Activated CD8-positive, alpha-beta memory T cell treated with anti-CD3 and anti-CD28 coated beads, Interleukin-2, amount 50 U/mL, for 24 hours (primary cell): ENCODE results near the gene KRT86.

Experiments
- DNase-seq: peaks from one replicate; pipeline ENCODE4 v3.0.0-alpha.2; 2020; ENCODE audit errors: extremely low read depth

KRT86 gene

DNA sequence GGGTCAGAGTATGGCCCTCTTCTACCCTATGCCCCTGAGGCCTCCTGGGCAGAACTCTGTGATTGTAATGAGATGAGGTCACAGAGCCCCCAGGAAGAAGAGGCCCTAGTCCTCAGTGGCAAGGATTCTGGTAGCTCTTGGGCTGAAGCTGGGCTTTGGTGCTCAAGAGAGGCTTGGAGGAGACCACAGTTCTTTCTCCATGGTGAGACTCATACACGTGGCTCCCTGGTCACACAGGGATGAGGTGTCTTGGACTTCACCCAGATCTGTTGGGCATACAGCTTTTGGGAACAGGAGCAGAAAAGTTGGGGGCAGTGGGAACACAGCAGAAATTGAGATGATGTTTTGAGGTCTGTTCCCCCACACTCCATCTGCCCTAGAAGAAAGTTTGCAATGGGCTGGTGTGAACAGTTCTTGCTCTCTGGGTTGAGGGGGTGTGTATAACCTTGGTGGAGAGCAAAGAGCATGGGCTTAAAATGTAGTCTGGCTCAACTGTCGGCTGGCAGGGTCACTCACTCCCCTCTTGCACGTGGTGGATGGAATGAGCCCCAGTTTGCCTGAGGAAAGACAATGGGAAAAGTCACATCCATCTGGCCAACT lies at the start of gene KRT86:
Gene KRT86 (plus strand): TSS at position 125 of the 600 bp plus-strand sequence. CDS start 27,272 bp downstream, outside the sequence.
- DNase-seq, result no peak

DNA sequence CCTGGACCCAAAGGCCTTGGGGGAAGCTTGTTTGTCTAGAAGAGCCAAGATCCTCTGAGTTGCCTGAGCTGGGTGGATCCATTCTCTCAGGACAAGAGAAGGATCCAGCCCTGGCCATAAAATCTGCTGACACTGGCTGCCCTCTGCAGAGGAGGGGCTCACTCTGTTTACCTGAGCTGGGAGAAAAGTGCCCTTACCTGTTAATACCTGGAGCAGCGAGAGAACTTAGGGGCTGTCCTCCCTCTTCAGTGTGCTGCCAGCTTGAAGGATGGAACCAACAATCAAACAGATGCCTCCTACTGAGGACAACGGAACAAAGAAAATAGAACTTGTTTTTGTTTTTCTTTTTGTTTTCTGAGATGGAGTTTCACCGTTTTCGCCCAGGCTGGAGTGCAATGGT lies 48.7 kb upstream of the KRT86 start:
- DNase-seq, result no peak

DNA sequence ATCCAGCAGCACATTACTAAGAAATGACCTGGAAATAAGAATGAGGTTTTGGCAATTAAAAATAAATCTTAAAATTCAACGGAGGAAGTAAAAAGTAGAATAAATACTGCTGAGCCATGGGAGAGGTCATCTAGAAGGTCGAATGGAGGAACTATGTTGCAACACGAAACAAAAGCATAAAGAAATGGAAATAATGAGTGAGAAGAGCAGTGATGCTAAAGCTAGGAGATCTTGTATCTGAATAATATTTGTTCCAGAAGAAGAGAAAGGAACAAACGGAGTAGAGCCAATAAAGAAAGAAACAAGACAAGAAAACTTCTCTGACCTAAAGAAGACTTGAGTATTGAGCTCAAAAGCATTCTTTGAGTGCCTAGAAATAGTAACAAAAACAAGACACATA lies 48.0 kb upstream of the KRT86 start:
- DNase-seq, result no peak

DNA sequence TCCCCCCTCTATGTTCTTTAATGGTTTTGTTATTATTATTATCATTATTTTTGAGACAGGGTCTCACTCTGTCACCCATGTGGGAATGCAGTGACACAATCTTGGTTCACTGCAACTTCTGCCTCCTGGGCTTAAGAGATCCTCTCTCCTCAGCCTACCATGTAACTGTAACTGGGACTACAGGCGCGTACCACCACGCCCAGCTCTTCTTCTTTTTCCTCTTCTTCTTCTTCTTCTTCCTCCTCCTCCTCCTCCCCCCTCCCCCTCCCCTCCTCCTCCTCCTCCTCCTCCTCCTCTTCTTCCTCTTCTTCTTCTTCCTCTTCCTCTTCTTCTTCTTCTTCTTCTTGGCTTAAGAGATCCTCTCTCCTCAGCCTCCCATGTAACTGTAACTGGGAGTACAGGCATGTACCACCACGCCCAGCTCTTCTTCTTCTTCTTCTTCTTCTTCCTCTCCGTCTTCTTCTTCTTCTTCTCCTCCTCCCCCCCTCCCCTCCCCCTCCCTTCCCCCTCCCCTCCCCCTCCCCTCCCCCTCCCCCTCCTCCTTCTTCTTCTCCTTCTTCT lies 46.8 kb upstream of the KRT86 start:
- no peak for DNase-seq

DNA sequence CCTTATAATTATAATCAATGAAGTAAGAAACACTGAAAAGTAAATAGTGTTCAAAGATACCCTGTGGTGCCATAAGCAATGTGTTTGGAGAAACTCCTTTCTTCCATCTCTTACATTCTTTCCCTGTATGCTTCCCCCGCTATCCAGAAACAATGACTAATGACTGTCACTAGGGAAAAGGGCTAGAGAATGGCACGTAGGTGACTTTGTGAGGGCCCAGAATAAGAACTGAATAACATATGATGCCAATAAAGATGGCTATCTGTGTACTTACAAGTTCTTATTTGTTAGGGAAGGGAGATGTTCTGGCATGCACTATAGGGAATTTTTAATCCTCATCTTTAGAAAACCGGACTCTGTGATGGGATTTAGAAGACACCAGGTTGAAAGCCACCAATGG lies 46.1 kb upstream of the KRT86 start:
- no peak for DNase-seq

DNA sequence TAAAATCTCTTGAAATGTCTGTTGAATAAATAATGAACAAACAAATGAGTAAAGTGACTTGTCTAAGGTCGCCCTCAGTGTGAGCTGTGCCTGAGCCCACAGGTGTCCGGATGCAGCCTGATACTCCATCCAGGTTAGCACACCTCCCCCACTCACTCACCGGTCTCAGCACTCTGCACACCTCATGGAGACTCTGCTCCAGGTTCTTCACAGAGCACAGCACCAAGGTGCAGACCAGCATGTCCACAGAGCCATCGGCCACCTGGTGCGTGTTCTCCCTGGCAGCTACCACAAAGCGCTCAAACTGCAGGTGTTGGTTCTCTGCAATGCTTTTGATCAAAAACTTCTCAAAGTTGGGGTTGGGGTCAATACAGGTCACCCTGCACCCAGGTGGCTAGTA lies 45.5 kb upstream of the KRT86 start:
- no peak for DNase-seq

DNA sequence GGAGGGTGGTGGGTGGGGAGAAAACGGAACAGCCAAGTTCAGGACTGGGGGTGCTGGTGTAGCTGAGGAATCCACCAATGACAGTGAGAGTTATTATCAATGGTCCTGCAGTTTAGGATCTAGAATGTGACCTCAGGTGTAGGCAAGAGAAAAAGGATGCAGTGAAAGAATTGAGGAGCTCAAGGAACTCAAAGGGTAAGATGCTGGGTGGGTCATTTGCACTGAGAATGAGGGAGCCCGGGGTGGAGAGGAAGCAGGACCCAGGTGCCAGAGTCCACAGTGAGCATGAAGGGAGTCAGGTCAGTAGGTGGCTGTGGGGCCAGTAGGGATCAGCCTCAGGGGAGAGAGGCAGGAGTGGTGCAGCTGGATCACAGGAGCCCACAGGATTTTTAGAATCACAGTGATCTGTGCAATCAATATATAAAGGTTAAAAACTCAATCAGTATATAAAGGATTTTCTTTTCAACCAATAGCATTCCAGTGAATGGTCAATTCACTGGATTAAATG lies 44.6 kb upstream of the KRT86 start:
- DNase-seq, result no peak

DNA sequence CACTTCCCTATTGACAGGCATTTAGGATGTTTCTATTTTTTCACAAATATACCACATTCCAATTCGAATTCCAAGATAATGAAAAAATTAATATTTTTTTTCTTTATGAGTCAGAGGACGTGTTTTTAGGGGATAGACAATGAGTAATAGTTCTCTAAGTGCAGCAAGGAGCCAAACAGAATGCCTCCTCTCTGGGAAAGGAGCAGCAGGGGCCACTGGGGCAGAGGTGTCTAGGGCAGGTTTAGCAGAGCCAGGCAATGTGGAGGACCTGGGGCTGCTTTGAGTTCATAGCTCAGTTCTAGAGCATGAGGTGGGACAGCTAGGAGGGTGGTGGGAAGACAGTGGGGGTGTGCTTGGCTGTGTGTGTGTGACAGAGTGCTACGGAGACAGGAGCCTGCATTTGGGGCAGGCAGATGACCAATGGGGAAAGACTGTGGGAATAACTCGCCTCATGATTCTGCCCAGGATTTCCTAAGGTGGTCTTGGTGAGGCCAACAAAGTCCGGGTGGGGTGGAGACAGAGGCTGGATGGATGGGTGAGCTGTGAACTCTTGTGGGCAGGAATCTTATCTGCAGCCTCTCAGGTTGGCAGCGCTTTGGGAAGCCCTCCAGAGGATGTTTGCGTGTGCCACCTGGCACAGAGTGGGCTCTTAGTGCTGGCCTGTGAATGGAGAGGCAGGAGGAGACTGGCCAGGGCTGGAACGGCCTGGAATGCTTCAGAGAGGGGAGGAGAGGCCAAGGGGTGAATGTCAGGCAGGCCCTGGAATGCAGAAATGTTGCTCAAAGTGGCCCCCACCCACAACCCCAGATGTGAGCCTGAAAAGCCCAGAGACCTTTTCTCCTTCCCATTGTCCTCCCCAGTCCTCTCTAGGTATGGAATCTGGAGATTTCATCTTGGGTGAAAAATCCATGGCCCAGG lies 43.8 kb upstream of the KRT86 start:
- DNase-seq, result no peak

DNA sequence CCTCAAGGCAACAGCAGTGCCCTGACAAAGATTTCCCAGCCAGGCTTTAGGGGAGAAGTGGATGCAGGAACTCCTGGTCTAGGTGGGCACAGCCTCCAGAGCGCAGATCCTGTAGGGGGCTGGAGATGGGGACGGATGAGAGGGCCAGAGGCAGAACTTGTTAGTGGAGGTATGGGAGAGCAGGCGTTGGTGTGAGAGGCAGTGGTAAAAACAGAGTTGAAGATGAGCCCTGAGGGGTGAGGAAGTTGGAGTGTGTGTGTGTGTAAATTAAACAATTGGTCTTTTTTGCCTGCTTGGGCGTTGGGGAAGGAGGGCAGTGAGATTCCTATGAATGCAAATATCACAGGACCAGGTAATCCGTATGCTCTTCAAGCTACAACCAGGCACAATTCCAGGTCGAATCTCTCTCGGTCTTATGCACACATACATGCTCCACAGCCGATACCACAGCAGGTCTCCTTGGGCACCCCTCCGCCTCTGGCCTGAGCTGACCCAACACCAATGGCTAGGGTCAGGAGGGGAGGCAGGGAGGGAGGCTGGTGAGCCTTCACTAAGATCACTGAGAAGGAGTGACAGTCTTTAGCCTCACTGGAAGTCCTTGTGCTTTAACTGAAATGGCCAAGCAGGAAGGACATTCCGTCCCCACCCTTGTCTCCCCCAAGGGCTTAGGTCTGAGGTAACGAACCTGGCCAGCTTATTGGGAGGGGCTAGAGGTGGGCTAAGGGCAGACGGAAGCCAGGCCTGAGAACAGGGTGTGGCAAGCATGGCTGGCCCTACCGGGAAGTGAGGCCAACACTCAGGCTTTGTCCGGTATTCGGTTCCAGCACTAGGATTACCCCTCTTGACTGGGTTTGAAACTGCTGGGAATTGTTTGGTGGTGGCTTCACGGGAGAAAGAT lies 42.9 kb upstream of the KRT86 start:
- no peak for DNase-seq

DNA sequence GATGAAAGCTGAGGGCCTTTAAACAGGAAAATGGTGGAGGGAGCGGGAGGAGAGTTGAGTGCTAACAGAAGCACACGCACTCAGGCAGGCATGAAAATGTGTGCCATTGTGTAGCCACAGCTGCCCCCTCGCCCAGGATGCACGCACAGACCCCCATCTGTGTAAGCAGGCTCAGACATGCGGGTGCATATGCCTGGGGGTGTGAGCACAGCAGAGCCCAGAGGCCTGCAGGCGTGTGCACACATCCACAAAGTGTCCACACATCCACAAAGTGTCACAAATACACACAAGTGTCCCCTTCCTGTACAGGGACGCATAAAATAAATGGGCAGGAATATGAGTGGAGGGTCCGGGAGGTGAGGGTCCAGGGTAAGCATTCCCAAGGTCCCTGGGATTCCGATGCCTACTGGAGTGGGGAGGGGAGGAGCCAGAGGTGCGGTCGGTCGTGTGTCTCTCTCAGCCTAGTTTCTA lies 42.2 kb upstream of the KRT86 start:
- DNase-seq, result no peak

DNA sequence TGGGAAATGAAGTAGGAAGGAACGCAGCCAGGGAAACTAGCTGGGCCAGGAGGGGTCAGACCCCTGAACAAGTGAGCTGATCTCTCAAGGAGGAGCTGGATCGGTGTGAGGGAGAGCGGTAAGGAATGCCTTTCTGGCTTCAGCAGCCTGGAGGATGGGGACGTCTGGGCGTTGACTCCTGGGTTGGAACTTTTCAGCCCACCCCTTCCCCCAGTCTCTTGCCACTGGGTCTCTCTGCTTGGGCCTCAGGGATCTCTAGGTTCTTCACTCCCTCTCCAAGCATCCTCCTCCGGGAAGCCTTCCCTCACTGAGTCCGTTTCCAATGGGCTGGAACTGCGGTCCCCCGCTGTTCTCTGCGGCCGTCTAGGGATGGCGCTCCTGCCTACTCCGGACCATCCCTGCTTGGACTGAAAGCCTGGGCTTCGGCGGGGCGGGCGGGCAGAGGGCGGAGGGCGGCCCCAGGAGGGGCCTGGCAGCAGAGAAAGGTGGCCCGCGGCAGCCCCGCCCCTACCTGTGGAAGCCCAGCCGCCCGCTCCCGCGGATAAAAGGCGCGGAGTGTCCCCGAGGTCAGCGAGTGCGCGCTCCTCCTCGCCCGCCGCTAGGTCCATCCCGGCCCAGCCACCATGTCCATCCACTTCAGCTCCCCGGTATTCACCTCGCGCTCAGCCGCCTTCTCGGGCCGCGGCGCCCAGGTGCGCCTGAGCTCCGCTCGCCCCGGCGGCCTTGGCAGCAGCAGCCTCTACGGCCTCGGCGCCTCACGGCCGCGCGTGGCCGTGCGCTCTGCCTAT lies 41.6 kb upstream of the KRT86 start, which contains the start of gene KRT7:
Gene KRT7 (plus strand): TSS at position 570 of the 788 bp plus-strand sequence. CDS start 54 bp downstream, at position 624.
- DNase-seq, result no peak

DNA sequence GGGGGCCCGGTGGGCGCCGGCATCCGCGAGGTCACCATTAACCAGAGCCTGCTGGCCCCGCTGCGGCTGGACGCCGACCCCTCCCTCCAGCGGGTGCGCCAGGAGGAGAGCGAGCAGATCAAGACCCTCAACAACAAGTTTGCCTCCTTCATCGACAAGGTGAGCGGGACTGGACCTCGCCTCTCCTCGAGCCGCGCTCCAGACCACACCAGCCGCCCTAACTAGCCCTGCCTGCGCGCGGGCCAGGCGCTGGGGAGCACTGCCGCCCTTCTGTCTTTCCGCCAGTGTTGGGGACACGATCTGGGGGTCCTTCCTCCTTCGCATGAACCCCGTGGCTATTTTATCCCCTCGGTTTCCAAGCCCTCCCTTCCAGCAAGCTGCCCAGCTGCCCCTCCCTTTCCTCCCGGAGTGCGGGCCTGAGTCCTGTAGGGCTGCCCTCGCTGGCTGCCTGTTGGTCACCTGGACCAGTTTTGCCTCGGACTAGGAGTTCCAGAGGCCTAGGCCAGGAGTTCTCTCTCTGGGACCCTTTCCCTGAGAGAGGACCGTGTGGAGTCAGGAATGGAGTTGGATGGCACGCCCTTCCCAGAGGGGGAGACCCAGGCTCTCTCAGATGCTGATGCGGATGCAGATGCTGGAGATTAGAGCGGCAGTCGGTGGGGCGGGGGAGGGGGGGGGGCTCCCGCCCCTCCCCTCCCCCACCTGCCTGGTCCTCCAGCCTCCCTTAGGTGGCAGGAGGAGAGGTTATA lies 40.8 kb upstream of the KRT86 start:
- DNase-seq, result no peak

DNA sequence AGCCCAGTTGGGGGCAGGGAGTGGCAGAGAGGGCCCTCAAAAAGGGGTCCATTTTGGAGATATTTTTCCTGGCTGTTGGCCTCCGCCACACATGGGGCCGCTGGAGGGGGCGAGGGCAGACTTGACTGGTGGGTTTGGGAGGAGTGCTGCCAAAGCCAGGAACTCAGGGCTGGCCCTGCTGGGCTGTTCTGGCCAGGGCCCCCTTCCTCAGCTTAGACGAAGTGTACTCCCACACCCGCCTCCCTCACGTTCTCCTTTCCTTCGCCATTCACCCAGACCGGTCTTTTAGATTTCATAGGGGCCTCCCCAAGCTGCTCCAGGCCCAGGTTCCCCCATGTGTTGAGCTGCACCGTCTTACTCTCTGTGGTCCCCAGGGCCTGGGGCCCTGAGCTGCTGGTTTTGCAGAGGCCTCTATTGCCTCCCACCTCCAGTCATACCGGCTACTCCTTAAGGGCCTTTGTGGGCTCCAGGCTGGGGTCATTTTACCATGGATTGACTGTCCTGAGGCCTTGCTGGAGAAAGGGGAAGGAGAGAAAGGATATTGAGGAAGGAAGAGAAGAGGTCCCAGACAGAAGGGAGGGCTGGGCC lies 40.1 kb upstream of the KRT86 start:
- DNase-seq, result no peak

DNA sequence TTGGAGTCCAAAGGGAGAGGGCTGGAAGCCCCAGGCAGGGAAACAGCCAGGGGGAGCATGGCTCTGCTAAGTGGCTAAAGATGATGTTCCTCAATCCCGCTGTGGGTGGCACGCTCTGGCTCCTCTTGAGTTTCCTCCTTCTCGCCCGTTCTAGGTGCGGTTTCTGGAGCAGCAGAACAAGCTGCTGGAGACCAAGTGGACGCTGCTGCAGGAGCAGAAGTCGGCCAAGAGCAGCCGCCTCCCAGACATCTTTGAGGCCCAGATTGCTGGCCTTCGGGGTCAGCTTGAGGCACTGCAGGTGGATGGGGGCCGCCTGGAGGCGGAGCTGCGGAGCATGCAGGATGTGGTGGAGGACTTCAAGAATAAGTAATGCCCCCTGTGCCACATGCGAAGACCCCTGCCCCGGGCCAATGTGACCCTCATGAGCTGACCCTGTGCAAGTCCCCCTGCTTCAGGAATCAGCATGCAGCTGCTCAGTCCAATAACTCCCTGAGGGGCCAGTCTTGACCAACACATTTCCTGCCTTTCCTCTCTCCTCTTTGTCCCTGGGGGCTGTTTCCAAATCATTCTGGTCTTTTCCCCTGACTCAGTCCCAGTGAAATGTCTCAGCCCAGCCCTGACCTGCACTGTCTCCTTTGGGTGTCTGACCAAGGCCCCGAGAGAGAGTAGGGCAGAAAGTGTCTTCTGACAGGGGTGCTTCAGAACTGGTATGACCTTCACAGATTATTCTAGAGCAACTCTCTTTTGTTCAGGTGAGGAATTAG lies 39.3 kb upstream of the KRT86 start:
- no peak for DNase-seq

DNA sequence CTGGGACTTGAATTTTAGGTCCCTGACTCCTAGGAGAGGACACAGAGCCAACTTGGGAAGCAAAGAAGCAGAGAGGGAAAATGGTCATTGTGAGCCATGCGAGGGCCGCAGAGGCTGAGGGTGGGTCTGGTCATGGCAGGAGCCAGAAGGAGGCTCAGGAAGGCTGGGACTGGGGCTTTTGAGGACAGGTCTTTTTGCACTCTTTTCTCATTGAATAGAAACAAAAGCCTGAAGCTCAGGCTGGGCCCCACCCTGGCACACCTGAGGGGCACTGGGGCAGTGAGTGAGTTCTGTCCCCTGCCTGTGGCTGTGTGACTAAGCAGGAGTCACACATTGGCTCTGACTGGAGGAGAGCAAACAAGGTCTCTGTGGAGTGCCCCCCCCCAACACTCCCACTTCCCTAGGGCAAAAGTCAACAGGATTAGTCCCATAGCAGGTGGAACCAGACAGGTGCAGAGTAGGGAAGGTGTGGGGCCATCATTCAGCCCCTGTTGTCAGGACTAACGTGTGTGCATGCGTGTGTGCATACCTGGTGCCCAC lies 38.6 kb upstream of the KRT86 start:
- DNase-seq, result no peak

DNA sequence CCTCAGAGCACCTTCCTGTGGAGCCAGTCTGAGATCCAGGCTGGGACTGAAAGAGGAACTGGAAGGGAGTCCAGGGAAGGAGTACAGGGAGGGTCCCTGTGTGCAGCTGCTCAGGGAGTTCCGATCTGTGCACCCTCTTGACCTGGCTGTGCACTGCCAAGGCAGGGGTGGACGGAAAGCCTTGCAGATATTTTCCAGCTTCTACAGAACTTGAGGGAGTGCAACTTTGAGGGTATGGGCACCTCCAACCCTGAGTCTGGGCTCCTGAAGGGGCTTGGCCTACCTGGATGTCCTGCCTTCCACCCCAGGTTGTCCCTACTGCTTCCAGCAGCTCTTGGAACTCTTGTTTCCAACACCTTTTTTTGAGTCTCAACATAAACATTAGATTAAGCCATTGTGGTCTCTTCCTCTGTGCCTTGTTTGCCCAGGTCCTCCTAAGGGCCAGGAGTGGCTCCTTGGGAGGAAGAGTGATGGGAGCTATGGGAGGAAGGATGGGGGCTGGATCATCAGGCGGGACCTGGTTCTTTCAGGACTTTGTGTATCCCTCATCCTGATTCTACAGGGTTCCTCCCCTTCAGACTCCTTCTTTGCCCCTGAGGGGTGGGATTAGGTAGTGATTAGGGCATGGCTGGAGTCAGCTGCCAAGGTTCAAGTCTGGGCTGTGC lies 37.9 kb upstream of the KRT86 start:
- DNase-seq, result no peak

DNA sequence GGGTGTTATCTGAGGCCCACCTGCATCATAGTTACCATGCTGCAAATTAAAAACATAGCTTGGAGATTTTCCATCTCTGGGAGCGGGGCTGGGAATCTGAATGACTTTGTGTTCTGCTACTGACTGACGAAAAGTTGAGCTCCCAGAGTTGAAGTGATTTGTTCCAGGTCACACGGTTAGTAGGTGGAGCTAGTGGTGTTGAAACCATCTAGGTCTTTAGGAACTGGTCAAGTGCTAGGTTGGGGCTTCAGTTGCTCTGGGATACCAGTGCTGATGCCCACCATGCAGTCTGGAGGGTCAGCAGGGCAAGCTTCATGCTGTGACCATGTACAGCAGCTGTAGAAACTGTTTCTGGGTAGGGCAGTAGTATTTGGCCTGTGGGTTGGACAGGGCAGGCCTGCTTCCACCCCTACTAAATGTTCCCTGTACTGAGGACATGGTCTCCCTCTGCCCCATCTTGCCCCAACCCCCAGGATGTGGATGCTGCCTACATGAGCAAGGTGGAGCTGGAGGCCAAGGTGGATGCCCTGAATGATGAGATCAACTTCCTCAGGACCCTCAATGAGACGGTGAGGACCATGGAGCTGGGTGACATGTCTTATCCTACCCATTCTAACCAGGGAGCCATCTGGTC lies 36.1 kb upstream of the KRT86 start:
- DNase-seq, result no peak
